Aortic smooth muscle cell (primary cell): ENCODE measurements around the gene UNC80. TPM values are rescaled to one million over a fixed set of nuclear protein-coding genes. Genes with fewer than 3 reads are reported as not detected.

Source experiments
- total RNA-seq: library from RNA; depleted of rRNA; stranded (reverse); fragments of >200 nt; gene quantifications from 2 replicates; pipeline ENCODE4 v1.2.3, GENCODE V29; 2014

The UNC80 gene
- 0.19 TPM in 1 of 2 replicates, not detected in the other for total RNA-seq

GRCh38 chr2:209771474-209772289, at the start of gene UNC80:
UNC80 (plus strand) TSS chr2:209771832; CDS start chr2:209772073, 241 bp downstream.

DNA sequence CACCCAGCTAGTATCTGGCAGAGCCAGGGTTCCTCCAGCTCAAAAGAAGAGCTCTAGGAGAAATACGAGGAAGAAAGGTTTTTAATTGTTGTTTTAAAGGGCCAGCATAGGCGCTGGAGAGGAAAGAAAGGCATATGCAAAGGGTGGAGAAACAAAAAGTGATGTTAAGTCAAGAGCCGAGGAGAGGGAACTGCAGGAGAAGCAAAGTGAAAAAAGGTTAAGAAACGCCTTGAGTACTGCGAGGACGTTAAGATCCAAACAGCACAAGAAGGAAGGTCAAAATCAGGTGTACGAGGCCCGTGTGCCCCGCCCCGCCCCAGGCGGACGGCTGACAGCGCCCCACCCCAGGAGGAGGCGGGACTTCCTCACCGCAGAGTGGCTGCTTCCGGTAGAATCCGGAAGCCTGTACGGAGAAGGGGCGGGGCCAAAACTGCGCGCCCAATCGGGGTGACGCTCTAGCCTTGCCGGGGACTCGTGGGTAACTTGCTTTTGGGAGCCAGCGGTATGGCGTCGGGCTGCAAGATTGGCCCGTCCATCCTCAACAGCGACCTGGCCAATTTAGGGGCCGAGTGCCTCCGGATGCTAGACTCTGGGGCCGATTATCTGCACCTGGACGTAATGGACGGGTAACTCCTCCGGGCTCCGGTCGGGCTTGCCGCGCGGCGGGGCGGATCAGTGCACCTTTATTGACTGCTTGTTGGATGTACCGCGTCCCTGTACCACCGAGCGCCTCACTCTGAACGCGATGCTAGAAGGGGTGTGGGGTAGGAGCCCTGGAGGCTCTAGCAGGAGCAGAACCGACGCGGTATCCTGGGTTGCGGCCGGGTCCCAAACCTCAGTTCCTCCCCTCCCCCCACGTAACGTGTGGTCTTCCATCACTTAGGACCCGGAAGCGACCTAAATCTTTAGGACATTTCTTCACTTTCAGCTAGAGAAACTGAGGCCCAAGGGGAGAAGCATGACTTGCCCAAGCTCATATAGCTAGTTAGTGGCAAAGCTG, 230.8 kb downstream of the UNC80 start, which contains the start of gene RPE:
Gene RPE (plus strand): TSS at position 481 of the 1,000 bp plus-strand sequence. CDS start 24 bp downstream, at position 505.

Other genes with a start within 250 kb of the UNC80 start
- gene RPE, start 230.8 kb downstream of the UNC80 start, total RNA-seq = 55.1 and 59.4 TPM in 2 replicates